Loucy (cell line): Measurements from ENCODE around the gene POU1F1.

Experiments
- EZH2phosphoT487 ChIP-seq: fragments of 200-600 bp; IDR thresholded peaks from 2 replicates; pipeline ENCODE4 v1.6.1; 2018; ENCODE audit warnings: antibody characterized with exemption, mild to moderate bottlenecking, moderate library complexity, borderline replicate concordance
- TF ChIP-seq, protein P1 (sequence below): fragments of 200-600 bp; sonication (generic); conservative IDR thresholded peaks from 2 replicates; pipeline ENCODE4 v1.5.1; 2014; ENCODE audit warnings: mild to moderate bottlenecking, antibody characterized with exemption, low read length

DNA sequence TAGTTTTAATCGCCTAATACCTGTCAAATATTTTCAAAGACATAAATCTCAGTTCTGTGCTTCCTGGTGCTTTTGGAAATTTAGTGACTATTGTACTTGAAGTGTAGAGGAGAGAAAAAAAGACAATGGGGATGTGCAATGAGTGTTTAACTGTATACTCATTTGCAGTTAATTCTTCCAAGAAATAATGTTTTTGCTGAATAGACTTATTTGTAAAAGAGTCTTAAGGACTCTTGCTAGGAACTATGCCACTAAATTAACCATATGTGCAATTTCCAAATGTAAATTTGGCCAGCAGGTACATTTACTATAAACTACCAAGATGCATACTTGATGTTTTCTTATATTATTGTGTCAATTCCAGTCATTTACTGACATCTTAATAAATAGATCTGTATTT, 47.3 kb downstream of the POU1F1 start:
- no peak for TF ChIP-seq EZH2phosphoT487
- TF ChIP-seq, protein P1, sequence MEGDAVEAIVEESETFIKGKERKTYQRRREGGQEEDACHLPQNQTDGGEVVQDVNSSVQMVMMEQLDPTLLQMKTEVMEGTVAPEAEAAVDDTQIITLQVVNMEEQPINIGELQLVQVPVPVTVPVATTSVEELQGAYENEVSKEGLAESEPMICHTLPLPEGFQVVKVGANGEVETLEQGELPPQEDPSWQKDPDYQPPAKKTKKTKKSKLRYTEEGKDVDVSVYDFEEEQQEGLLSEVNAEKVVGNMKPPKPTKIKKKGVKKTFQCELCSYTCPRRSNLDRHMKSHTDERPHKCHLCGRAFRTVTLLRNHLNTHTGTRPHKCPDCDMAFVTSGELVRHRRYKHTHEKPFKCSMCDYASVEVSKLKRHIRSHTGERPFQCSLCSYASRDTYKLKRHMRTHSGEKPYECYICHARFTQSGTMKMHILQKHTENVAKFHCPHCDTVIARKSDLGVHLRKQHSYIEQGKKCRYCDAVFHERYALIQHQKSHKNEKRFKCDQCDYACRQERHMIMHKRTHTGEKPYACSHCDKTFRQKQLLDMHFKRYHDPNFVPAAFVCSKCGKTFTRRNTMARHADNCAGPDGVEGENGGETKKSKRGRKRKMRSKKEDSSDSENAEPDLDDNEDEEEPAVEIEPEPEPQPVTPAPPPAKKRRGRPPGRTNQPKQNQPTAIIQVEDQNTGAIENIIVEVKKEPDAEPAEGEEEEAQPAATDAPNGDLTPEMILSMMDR, result no peak
